PC-3 (cell line): ENCODE data around the gene CES4A. TPM values are rescaled to one million over a fixed set of nuclear protein-coding genes. Genes with fewer than 3 reads are reported as not detected.
"Not testable (repeated sequence)": the region's sequence is repeated elsewhere in the genome, so short reads cannot be mapped to it uniquely, and the experiment has no call there.

Source experiments
- ATAC-seq: fragments of 200-7000 bp; cut with Tn5 transposase; 2 replicates; pipeline ENCODE4 v1.9.1; 2020; ENCODE audit warnings: mild to moderate bottlenecking, moderate library complexity
- BruUV-seq: library from RNA; stranded (reverse); fragments of 400-500 nt; replicated peaks from 2 replicates; lab custom pipeline; 2021; lab: Mats Ljungman, UMichigan
- CTCF ChIA-PET: fragments of 300-600 bp; sonication (Branson Sonifier 250); formaldehyde crosslinking; loops from one replicate; lab custom pipeline; 2022; ENCODE audit warnings: antibody characterized with exemption; lab: Charles Lee
- POLR2A ChIA-PET: fragments of 300-600 bp; sonication (Branson Sonifier 250); formaldehyde crosslinking; loops from one replicate; lab custom pipeline; 2022; ENCODE audit warnings: antibody characterized with exemption; ENCODE audit not compliant: unreplicated experiment; lab: Charles Lee
- DNase-seq: peaks from one replicate; pipeline ENCODE4 v3.0.0-alpha.2; 2015
- H2AFZ ChIP-seq: fragments of 300-600 bp; sonication (generic); 2 replicates; pipeline ENCODE4 v1.6.0; 2016; ENCODE audit warnings: antibody characterized with exemption, low read length
- H3F3A ChIP-seq: fragments of 300-600 bp; sonication (generic); one replicate; pipeline ENCODE4 v1.6.0; 2017; ENCODE audit warnings: antibody characterized with exemption, low read length, control low read depth, mild to moderate bottlenecking; ENCODE audit not compliant: unreplicated experiment
- H3K27ac ChIP-seq: fragments of 300-600 bp; sonication (generic); 2 replicates; pipeline ENCODE4 v1.5.1; 2016; ENCODE audit warnings: mild to moderate bottlenecking, low read length
- H3K27me3 ChIP-seq: fragments of 300-600 bp; sonication (generic); 2 replicates; pipeline ENCODE4 v1.6.1; 2016; ENCODE audit warnings: low read length, mixed read lengths
- H3K36me3 ChIP-seq: fragments of 300-600 bp; sonication (generic); 2 replicates; pipeline ENCODE4 v1.6.1; 2016; ENCODE audit warnings: low read depth, mixed run types, low read length, mixed read lengths
- H3K4me1 ChIP-seq: fragments of 300-600 bp; sonication (generic); 2 replicates; pipeline ENCODE4 v1.5.1; 2016; ENCODE audit warnings: low read length; ENCODE audit not compliant: insufficient read depth
- H3K4me2 ChIP-seq: fragments of 300-600 bp; sonication (generic); 2 replicates; pipeline ENCODE4 v1.6.0; 2016; ENCODE audit warnings: low read length
- H3K4me3 ChIP-seq: fragments of 300-600 bp; sonication (generic); 2 replicates; pipeline ENCODE4 v1.5.1; 2016; ENCODE audit warnings: mild to moderate bottlenecking, low read length, mixed read lengths
- H3K79me2 ChIP-seq: fragments of 300-600 bp; sonication (generic); 2 replicates; pipeline ENCODE4 v1.6.1; 2017; ENCODE audit warnings: low read length, mixed read lengths
- H3K9ac ChIP-seq: fragments of 300-600 bp; sonication (generic); 2 replicates; pipeline ENCODE4 v1.6.0; 2016; ENCODE audit warnings: mild to moderate bottlenecking, low read length
- H3K9me2 ChIP-seq: fragments of 300-600 bp; sonication (generic); replicated peaks from 2 replicates; pipeline ENCODE4 v1.6.1; 2016; ENCODE audit warnings: mixed run types, low read length, mixed read lengths
- H3K9me3 ChIP-seq: fragments of 300-600 bp; sonication (generic); 2 replicates; pipeline ENCODE4 v1.6.1; 2016; ENCODE audit warnings: low read length, mixed read lengths
- H4K20me1 ChIP-seq: fragments of 300-600 bp; sonication (generic); 2 replicates; pipeline ENCODE4 v1.6.1; 2016; ENCODE audit warnings: low read length, mixed read lengths
- CTCF ChIP-seq: fragments of 300-600 bp; sonication (generic); conservative IDR thresholded peaks from 2 replicates; pipeline ENCODE4 v1.5.1; 2017; ENCODE audit warnings: antibody characterized with exemption, low read depth, mild to moderate bottlenecking, low read length
- EZH2 ChIP-seq: fragments of 300-600 bp; sonication (generic); IDR thresholded peaks from one replicate; pipeline ENCODE4 v1.6.1; 2017; ENCODE audit warnings: antibody characterized with exemption, mild to moderate bottlenecking, low read length; ENCODE audit not compliant: unreplicated experiment
- EZH2phosphoT487 ChIP-seq: fragments of 300-600 bp; sonication (generic); IDR thresholded peaks from 2 replicates; pipeline ENCODE4 v1.6.1; 2018; ENCODE audit warnings: mild to moderate bottlenecking, antibody characterized with exemption, low read length, borderline replicate concordance
- intact Hi-C: fragments of 100-400 bp; cut with micrococcal nuclease; formaldehyde crosslinking; loops from 2 replicates; pipeline ENCODE4 v1.9.0; 2023
- total RNA-seq: library from RNA; depleted of rRNA; stranded (reverse); fragments of >200 nt; gene quantifications from 2 replicates; pipeline ENCODE4 v1.2.3, GENCODE V29; 2014

The CES4A gene
- total RNA-seq, 1 experiment from 2014 or later: 2.6 TPM

DNA sequence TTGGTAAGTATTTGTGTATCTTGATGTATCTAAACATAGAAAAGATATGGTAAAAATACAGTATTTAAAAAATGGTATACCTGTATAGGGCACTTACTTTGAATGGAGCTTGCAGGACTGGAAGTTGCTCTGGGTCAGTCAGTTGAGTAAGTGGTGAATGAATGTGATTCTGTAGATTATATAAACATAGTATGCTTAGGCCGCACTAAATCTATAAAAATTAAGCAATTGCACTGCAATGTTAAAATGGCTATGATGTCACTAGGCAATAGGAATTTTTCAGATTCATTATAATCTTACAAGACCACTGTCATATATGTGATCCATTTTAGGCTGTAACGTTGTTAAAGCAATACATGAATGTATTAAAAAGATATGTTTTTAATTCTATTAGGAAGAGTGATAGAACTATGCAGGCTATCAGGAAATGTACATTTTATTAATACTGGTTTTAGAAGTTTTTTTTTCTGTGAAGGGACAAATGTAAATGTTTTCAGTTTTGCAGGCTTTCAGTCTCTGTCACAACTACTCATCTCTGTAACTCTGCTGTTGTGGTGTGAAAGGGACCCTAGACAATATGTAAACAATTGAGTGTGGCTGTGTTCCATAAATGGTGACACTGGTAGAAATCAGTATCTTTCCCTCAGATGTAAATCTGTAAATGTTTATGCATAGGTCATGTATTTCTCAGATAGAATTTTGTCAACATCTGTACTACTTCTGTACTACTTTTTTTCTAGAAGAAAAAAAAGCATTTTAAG, 51.1 kb downstream of the CES4A start:
- Histone ChIP-seq H3K9me2 (no peaks in the 10 kb centered on the region), H3K9ac (no peak overlapping the region), H4K20me1 (0 out of 2 replicates have a peak, but pooled peaks cover 3% of the 10 kb centered on the region), H3K9me3 (no peaks in the 10 kb centered on the region), H3K79me2 (peaks cover 79% of the 10 kb centered on the region), H2AFZ (no peak overlapping the region), H3K27me3 (no peaks in the 10 kb centered on the region), H3K4me2 (no peak overlapping the region), H3K4me3 (no peak overlapping the region), H3K4me1 (no peaks in the 10 kb centered on the region), H3F3A (no peaks in the 10 kb centered on the region), H3K27ac (no peak overlapping the region), H3K36me3 (peaks cover 11% of the 10 kb centered on the region)
- no TSS peak for BruUV-seq
- CTCF ChIA-PET: no interaction called here
- DNase-seq (no peak), ATAC-seq (no peak)
- POLR2A ChIA-PET: no interaction called here
- TF ChIP-seq EZH2: no peak
- TF ChIP-seq CTCF: no peak
- TF ChIP-seq EZH2phosphoT487: no peak
- intact Hi-C loops: loop anchor here (5.0 kb wide), 1 partner anchor 53 kb away; no protein-coding TSS in a partner anchor

- H3K9me2 ChIP-seq: no peaks in the 10 kb centered on the region
- ATAC-seq (no peak), DNase-seq (no peak)
- H3K27me3 ChIP-seq: no peaks in the 10 kb centered on the region
- no TSS peak for BruUV-seq
- no peaks in the 10 kb centered on the region for H3F3A ChIP-seq
- H3K9ac ChIP-seq: no peak overlapping the region
- intact Hi-C loops: loop anchor here (5.0 kb wide), 1 partner anchor 52 kb away; no protein-coding TSS in a partner anchor
- H3K79me2 ChIP-seq: peaks cover 75% of the 10 kb centered on the region
- H3K4me2 ChIP-seq: no peak overlapping the region
- ChIA-PET POLR2A (no interaction called here), CTCF (no interaction called here)
- H3K9me3 ChIP-seq: no peaks in the 10 kb centered on the region
- H4K20me1 ChIP-seq: 0 out of 2 replicates have a peak, but pooled peaks cover 3% of the 10 kb centered on the region
- H3K4me1 ChIP-seq: no peaks in the 10 kb centered on the region
- H3K36me3 ChIP-seq: peaks cover 11% of the 10 kb centered on the region
- H2AFZ ChIP-seq: no peak overlapping the region
- H3K27ac ChIP-seq: no peak overlapping the region
- no peak for TF ChIP-seq EZH2phosphoT487
- TF ChIP-seq CTCF: no peak
- no peak for TF ChIP-seq EZH2
- no peak overlapping the region for H3K4me3 ChIP-seq
These were observed 51.8 kb downstream of the CES4A start for GRCh38 chr16:67040166-67040565.

GRCh38 chr16:67040906-67041305, 52.5 kb downstream of the CES4A start:
- no peaks in the 10 kb centered on the region for H3K9me3 ChIP-seq
- CTCF ChIA-PET: no interaction called here
- H3K79me2 ChIP-seq: peaks cover 68% of the 10 kb centered on the region
- ATAC-seq (no peak), DNase-seq (no peak)
- no peak overlapping the region for H3K4me2 ChIP-seq
- H3K9me2 ChIP-seq: no peaks in the 10 kb centered on the region
- TF ChIP-seq EZH2 (no peak), EZH2phosphoT487 (no peak), CTCF (no peak)
- POLR2A ChIA-PET: no interaction called here
- no peak overlapping the region for H2AFZ ChIP-seq
- no peaks in the 10 kb centered on the region for H3F3A ChIP-seq
- BruUV-seq: no TSS peak
- peaks cover 11% of the 10 kb centered on the region for H3K36me3 ChIP-seq
- intact Hi-C loops: loop anchor here (5.0 kb wide), 1 partner anchor 51 kb away; no protein-coding TSS in a partner anchor
- no peak overlapping the region for H3K9ac ChIP-seq
- H3K4me1 ChIP-seq: no peaks in the 10 kb centered on the region
- no peak overlapping the region for H3K4me3 ChIP-seq
- 0 out of 2 replicates have a peak, but pooled peaks cover 3% of the 10 kb centered on the region for H4K20me1 ChIP-seq
- H3K27ac ChIP-seq: no peak overlapping the region
- H3K27me3 ChIP-seq: no peaks in the 10 kb centered on the region

GRCh38 chr16:67041520-67041919, 53.1 kb downstream of the CES4A start:
- ATAC-seq: not testable (repeated sequence)

More at GRCh38 chr16:67041520-67041919, 53.1 kb downstream of the CES4A start:
- H3K4me3 ChIP-seq, DNase-seq, H3K4me1 ChIP-seq, H2AFZ ChIP-seq, H3K27me3 ChIP-seq, H3K9me3 ChIP-seq, BruUV-seq, CTCF ChIA-PET, H3K27ac ChIP-seq, H4K20me1 ChIP-seq, H3K4me2 ChIP-seq, H3F3A ChIP-seq, H3K9ac ChIP-seq, H3K9me2 ChIP-seq, POLR2A ChIA-PET: not testable (repeated sequence)
- intact Hi-C loops: loop anchor here (5.0 kb wide), 1 partner anchor 51 kb away; no protein-coding TSS in a partner anchor
- Histone ChIP-seq H3K79me2 (peaks cover 64% of the 10 kb centered on the region), H3K36me3 (peaks cover 13% of the 10 kb centered on the region)
